Retina (tissue), 1 donor: ENCODE measurements around the gene SLC45A3.
"Not testable (repeated sequence)": the region's sequence is repeated elsewhere in the genome, so short reads cannot be mapped to it uniquely, and the experiment has no call there.

Experiments
- DNase-seq: peaks from one replicate; pipeline ENCODE4 v3.0.0-alpha.2; 2016

The SLC45A3 gene

DNA sequence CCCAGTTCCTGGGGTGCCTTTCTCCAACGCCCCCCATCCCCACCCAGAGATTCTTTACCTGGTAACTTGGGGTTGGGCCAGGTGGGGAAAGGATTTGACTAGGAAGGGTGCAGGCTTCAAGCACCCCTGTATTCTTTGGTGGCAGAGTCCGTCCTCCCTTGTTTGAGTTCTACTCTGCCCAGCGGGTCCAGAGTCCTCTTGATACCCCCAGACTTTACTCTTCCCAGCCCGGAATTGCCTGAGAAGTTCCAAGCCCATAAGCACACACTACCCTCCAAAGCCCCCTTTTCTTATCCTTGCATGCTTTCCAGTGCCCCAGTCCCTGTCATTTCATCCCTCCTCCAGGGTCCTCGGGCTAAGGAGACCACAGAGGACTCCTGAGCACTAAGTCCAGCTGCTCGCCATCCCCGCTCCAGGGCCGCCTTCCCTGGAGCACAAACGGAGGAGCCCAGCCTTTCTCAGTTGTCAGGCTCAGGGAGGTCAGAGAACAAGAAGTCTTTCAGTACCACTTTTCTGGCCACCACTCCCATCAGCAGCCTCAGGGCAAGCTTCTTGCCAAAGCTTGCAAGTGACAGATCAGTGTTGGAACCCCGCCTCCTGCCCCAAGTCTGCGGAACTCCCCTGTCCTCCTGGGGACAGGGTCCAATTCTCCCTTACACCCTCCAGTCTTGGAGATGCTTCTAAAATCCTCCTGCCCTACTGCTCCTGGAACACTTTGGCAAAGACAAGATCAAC lies 12.2 kb downstream of the SLC45A3 start:
- DNase-seq, result no peak

DNA sequence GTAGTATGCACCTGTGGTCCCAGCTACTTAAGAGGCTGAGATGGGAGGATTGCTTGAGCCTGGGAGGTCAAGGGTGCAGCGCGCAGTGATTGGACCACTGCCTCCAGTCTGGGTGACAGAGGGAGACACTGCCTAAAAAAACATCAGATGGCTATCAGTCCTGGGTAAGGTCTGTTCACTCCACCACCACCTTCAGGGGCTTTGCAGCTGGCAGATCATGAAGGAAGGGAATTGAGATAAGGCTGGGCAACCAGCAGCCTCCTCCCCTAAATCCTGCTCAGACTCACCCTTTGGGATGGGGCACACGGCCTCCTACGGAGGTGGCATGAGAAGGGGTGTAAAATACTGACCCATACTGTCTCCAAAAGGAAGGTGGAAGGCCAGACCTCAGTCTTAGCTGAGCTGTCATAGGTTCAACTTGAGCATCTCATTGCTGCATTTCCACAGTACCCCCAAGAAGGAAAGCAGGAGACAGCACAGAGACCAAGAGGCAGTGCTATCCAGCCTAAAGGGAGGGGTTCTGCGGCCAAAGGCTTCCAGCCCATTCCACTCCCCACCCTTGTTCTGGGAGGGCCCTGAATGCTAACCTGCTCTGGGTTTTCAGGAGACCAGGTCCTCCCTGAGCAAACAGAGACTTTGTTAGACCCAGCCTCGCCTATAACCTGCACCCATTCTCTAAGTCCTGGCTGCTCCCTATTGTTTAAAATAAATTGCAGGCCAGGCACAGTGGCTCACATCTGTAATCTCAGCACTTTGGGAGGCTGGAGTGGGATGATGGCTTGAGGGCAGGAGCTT lies 13.7 kb downstream of the SLC45A3 start:
- DNase-seq, result no peak

DNA sequence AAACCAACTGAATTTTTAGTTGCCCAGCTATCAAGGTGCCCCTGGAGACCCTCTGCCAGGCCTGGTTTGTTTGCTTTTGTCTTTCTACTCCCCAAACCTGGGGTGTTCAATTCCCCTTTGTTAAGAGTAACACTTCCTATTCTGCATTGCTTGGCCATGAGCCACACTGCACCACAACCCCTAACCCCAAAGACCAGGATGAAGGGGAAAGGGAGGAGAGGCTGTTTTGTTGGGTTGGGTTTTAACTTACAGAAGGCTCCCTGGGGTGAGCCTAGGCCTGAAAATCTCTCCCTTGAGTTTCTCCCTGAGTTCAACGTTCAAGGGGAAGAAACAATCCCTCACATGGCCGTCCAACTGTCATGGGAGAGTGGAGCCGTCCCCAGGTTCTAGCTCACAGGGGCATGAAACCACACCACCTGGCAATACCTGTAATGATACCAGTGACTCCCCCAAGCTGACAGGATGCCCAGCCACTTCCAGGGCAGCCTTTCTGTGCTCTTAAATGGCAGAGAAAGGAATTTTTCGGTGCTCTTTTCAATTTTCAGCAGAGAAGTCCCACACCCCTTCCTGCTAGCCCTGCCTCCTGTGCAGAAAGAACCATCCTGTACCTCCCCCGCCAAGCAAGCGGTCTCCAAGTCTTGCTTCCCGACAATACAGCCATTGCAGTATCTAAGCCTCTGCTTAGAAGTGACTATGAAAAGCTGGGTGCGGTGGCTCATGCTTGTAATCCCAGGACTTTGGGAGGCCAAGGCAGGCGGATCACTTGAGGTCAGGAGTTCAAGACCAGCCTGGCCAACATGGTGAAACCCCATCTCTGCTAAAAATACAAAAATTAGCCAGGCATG lies 14.9 kb downstream of the SLC45A3 start:
- no peak for DNase-seq

DNA sequence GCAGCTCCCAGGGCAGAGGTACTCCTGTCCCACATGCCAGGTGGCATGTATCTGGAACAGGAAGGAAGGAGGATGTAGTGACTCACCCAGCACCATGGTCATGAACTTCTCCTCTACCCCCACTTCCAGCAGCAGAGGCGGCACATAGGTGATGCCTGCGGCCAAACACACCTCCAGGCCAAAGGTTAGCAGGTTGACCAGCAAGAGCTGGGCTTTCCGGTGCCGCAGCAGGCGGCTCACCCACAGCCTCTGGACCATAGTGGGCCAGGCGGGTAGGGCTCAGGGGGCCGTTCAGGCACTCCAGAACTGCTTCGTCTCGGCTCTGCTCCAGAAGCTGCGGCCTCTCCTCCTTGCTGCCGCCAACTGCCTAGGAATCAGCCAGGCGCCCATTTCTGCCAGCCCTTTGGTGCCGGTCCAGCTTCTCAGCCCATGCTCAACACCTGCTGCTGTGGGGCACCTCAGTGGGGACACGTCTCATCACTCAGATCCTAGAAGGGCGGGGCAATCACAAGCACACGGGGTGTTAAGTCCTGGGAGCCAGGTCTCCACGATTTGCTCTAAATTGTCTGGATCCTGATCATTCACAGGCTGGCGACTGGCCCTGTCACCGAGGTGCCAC lies 15.8 kb downstream of the SLC45A3 start:
- no peak for DNase-seq

DNA sequence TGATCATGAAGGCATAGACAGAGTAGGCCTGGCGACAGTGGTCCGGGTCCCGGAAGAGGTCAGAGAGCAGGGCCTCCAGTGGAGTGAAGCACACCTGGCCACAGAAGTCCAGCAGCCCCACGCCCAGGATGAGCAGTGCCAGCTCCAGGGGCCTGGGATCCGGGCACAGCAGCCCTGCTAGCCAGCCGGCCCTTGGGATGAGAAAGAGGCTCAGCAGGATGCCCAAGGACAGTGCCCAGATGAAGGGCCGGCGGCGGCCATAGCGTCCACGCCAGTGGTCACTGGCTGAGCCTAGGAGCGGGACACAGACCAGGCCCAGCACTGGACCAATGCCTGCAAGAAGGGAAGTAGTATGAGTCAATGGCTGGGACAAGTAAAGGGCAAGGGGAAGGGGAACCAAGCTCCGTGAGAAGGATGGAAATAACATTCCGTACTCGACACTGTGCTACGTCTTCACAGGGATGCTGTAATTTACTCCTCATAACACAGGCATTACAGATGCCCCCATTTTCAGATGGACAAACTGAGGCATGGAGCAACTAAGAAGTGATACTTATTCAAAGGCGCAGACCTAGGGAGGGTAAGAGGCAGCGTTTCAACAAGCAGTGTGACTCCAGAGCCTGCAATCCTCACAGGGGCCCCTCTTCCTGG lies 16.9 kb downstream of the SLC45A3 start:
- DNase-seq, result no peak

DNA sequence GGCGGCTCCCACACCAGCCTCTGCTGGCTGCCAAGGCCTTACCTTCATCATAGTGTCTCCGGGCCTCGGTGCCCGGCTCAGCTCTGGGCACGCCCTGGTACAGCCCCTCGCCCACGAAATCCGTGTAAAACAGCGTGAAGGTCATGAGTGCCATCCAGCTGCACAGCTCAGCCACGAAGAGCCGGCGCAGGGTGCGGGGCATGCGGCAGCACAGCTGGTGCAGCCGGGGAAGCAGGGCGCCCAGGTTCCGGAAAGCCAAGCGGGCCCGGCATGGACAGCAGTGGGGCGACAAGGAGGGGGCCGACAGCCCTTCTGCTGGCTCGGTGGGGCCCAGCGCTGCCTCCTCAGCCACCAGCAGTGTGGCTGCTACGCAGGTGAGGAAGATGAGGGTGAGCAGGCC lies 17.5 kb downstream of the SLC45A3 start:
- DNase-seq, result no peak

DNA sequence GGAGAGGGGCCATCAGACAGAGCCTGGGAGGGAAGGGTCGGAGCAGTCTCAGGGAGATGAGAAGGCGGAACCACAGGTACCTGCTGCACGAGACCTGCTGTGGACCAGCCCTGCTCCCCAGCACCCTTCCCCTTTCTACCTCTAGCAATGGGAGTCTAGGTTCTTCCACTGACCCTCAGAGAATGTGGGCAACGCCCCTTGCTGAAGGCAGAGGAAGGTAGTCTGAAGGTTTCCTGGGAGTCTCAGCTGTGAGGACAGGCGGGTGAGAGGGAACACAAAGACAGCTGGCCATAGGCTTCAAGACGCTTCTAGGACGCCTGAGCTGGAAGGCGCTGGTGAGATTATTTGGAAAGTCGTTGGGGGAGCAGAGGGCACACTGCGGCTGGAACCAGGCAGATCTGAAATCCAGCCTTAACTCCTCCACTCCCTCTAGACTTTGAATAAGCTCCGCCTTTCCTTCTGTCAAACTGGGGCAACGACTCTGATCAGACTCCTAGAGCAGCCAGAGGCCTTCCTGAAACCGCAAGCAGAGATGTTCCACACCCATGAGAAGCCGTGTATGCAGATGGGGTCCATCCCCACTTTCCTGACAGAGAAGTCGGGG lies 18.1 kb downstream of the SLC45A3 start:
- DNase-seq, result no peak

DNA sequence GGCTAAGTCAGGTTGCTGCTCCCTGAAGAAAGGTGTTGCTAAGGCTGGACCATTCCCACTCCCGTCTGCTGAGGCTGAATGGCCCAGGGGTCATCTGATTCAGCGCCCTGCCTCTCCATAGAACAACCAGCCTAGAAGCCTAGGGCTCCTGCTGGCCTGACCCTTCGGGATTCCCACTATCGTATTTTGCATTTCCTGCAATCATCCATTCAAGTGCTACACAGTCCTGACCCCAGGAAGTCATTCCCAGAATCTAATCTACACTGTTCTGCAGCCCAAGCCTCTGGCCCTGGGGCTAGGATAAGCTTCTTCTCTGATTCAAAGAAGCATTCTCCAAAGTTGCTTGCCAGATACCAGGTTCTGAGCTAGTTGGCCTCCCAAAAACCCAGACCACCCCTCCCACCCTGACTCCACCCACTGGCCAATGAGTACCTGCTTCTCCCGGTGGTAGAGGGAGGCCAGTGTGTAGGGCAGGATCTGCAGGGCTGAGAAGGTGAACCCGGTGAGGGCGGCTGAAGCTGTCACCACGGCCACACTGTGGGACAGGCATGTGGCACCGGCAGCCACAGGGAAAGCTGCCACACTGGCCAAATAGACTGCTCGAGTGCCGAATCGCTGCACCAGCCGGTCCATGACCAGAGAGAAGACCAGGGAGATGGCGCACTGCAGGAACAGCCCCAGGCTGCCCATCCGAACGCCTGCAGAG lies 18.7 kb downstream of the SLC45A3 start:
- no peak for DNase-seq

DNA sequence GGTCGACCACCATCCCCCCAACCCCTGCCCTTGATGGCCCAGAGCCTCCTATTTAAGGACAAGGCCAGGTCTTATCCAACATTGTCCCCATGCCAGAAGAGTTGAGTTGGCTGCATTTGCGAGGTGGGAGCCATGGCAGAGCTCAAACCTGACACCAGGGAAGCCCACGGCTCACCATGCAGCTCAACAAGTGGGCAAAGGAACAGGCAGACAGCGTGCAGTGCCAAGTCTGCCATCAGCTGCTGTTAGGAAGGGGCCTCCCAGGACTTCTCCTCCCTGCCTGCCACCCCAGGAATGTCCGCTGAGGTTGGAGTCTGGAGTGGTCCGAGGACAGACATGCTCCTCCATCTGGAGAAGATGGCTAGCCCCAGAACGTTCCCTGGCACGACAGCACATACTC lies 19.9 kb downstream of the SLC45A3 start:
- no peak for DNase-seq

DNA sequence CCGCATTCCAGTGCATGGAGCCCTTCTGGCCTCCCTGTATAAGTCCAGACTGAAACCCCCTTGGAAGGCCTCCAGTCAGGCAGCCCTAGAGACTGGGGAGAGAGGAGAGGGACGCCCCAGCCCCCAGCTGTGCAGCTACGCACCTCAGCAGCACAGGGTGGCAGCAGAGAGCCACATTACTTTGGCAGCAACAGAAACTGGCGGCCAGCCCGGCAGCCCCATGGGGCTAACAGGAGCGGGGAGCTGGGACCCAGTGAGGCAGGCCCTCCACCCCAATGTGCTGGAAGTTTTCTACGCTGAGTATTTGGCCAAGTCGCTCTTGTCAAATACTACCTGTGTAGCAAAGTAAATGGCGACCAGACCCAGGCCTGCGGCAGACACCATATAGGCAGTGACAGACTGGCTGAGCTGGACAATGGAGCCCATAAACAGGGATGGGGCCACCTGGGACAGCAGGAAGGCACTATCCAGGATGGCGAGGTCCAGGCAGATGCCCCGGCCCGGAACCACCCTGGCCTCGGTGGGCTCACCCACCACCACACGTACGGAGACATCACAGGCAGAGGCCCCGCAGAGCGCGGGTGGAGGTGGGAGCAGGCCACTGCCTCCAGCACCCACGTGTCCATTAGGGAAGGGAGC lies 21.2 kb downstream of the SLC45A3 start:
- DNase-seq, result peak; percentile 86

DNA sequence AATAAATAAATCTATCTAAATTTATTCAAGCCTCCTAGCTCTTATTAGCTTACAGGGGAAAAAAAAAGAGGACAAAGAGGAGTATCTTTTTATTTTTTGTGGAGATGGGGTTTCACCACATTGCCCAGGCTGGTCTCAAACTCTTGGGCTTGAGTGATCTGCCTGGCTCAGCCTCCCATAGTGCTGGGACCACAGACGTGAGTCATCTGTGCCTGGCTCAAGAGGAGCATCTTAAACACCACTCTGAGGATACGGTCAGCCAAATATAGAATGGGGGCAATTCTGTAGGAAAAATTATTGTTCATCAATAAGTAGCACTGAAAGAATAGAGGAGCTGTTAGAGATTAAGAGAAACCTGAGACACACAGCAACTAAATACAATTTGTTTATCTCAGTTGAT lies 24.1 kb downstream of the SLC45A3 start:
- DNase-seq, result no peak

DNA sequence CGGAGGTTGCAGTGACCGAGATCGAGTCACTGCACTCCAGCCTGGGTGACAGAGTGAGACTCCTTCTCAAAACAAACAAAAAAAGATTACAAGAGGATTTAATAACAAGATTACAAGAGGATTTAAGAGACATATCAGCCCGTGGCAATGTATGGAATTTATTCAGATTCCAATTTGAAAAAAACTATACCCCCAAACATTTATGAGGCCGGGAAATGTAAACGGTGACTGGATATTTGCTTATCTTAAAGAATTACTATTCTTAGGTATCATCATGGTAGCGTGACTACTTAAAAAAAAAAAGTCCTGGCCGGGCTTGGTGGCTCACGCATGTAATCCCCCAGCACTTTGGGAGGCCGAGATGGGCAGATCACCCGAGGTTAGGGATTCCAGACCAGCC lies 27.3 kb downstream of the SLC45A3 start:
- DNase-seq, result no peak

DNA sequence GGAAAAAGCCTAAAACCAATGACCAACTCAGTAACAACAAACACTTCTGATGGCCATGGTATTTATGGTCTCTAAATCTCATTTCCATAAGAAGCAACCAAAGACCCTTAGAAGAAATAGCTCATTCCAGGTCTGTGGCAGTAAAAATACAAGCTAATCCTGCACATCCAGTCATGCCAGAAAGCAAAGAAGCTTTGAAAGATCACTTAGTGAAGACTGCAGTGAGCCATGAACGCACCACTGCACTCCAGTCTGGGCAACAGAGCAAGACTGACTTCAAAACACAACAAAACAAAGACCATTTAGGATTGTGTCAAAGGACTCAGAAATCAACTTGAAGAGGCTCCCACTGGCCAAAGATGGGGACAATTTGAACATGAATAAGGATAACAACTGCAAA lies 30.1 kb downstream of the SLC45A3 start:
- DNase-seq, result no peak

DNA sequence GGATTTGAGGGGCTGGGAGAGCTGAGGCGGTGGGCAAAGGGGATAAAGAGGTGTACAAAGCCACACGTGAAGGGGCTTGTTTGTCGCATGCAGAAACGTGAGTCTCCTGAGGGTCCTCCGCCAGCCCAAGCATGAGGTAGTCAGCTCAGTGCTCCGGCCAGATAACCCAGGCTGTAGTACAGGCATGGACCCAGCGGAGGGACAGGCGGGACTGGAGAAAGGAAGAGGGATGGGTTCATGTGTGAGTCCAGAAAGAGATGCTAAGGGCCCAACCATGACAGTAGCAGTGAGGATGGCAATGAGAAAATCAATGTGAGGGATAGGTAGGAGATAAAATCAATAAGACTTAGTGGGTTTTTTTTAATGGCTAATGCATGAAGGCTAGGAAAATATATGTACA lies 34.8 kb downstream of the SLC45A3 start:
- DNase-seq, result no peak

DNA sequence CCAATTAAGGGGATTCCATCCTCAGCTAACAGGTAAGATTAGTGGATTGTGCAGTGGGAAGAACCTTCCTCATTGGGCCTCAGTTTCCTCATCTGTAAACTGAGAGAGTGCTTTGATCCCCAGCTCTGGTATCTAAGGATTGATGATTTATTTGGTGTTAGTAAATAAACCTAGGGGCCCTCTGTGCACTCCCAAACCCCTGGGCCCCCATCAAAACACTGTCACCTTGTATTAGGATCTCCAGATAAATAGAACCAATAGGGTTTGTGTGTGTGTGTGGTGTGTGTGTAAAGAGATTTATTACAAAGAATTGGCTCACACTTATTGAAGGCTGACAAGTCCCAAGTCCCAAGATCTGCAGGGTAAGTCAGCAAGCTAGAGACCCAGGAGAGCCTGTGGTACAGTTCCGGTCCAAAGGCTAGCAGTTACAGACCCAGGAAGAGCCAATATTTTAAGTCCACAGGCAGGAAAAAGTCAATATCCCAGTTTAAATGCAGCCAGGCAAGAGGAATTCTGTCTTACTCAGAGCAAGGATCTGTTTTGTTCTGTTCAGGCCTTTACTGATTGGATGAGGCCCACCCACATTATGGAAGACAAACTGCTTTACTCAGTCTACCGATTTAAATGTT lies 37.5 kb downstream of the SLC45A3 start:
- no peak for DNase-seq

DNA sequence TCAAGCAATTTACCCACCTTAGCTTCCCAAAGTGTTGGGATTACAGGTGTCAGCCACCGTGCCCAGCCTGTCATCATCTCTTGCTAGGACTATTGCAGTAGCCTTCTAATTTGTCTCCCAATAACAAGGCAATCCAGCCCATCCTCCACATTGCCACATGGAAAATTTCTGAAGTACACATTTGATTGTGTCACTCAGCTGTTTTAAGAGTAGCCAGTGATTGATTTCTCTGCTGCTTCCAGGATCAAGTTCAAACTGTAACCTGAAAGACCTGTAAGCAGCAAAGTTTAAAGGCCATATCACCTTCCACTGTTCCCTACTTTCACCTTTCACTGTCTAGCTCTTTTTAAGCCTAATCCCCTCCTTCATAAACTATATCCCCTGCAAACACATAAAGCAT lies 40.7 kb downstream of the SLC45A3 start:
- no peak for DNase-seq

DNA sequence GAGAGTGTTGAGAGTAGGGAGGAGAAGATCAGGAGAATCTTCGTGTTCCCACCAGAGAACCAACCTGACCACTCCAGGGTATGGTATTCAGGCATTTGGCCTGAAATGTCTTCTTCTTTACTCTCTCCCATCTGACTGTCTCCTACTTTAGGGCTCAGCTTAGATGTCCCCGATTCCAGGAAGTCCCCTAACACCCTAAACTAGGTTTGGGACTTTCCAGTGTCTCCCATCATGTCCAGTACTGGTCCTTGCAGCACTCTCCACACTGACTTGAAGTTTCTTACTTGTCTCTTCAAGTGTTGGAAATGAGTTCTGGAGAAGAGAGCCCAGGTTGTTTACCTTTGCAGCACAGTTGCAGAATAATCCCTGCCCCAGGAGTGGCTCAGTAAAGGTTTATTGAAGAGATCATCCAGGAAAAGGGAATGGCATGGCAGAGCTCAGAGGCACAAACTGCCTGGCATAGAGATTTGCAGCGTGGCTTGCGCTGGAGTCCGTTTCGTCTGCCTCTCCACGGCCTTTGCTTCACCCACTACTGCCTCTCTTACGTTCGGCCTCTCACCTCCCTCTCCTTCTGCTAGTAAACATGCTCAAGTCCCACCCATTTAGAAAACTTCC lies 42.3 kb downstream of the SLC45A3 start:
- no peak for DNase-seq

DNA sequence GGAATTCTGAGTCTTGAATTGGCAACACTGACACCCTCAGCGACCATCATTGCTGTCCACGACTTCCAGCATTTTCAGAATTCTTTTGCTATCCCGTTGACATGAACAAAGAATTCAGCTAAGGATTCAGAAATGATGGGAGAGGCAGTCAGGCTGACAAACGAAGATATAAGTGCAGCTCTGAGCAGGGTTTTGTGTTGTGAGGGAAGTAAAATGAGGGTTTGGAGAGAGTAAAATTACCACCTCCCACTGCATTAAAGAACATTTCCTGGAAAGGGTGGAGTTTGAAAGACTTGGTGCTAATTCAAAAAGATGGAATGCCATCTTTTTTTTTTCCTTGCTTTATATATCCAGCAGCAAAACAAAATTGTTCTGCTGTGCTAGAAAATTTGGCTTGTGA lies 43.6 kb downstream of the SLC45A3 start:
- no peak for DNase-seq

DNA sequence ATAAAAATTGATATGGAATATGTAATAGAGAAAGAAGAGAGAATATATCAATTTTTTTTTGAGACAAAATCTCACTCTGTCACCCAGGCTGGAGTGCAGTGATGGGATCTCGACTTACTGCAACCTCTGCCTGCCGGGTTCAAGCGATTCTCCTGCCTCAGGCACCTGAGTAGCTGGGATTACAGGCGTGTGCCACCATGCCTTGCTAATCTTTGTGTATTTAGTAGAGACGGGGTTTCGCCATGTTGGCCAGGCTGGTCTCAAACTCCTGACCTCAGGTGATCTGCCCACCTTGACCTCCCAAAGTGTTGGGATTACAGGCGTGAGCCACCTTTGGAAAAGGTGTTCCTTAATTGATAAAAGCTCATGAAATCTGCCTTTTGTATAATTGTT lies 44.2 kb downstream of the SLC45A3 start:
- not testable (repeated sequence) for DNase-seq

DNA sequence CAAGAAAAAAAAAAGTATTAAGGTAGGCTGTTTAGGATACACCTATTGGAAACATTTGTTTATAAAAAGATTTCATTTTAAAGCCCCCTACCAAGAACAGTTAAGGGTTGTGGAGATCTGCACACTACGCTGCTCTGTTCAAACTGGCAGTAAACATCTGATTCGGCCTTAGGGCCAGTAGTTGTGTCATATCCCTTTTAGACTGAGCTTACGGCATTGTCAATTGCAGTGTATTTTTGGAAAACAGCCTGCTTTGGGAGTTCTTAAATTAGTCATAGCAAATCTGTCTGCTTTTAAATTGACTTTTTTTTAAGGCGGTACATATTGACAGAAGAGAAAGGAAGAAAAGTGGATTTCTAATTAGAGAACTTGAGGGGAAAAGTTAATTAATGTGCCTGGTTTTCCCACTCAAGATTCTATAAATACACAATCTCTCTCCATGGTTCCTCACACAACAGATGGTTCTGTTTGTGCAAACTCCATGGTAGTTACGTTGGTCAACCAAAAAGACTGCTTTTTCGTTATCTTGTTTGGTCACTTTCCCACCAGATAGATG lies 46.8 kb downstream of the SLC45A3 start:
- DNase-seq, result no peak
